Activated CD4-positive, alpha-beta T cell treated with anti-CD3 and anti-CD28 coated beads, Interleukin-2, Interleukin-6, amounts not matched to agents 100 ng/mL and 50 ng/mL, durations not matched to agents 16 hours and 8 hours (primary cell): Measurements from ENCODE around the gene TMEM132D.

ENCODE experiments used
- DNase-seq: peaks from one replicate; pipeline ENCODE4 v3.0.0-alpha.2; 2020

The TMEM132D gene

GRCh38 chr12:129152351-129153104 lies 751.3 kb downstream of the TMEM132D start:
- no peak for DNase-seq

- DNase-seq: no peak
These were observed 753.1 kb downstream of the TMEM132D start for GRCh38 chr12:129150721-129151120.

- no peak for DNase-seq
These were observed 758.4 kb downstream of the TMEM132D start for GRCh38 chr12:129145381-129145780.

GRCh38 chr12:129138776-129139175 lies 765.0 kb downstream of the TMEM132D start:
- no peak for DNase-seq

- no peak for DNase-seq
These were observed 767.0 kb downstream of the TMEM132D start for GRCh38 chr12:129136694-129137325.

- DNase-seq: no peak
These were observed 776.1 kb downstream of the TMEM132D start for GRCh38 chr12:129127771-129128170.

- DNase-seq: no peak
These were observed 776.6 kb downstream of the TMEM132D start for GRCh38 chr12:129127211-129127610.

- no peak for DNase-seq
These were observed 784.3 kb downstream of the TMEM132D start for GRCh38 chr12:129119537-129119936.

GRCh38 chr12:129115558-129115957 lies 788.3 kb downstream of the TMEM132D start:
- no peak for DNase-seq

GRCh38 chr12:129110575-129110974 lies 793.2 kb downstream of the TMEM132D start:
- DNase-seq: no peak

GRCh38 chr12:129109174-129110001 lies 794.4 kb downstream of the TMEM132D start:
- no peak for DNase-seq

GRCh38 chr12:129106772-129107171 lies 797.1 kb downstream of the TMEM132D start:
- no peak for DNase-seq

GRCh38 chr12:129103231-129103630 lies 800.6 kb downstream of the TMEM132D start:
- no peak for DNase-seq

GRCh38 chr12:129102233-129102632 lies 801.6 kb downstream of the TMEM132D start:
- no peak for DNase-seq

GRCh38 chr12:129101816-129102215 lies 802.0 kb downstream of the TMEM132D start:
- no peak for DNase-seq

- DNase-seq: no peak
These were observed 802.4 kb downstream of the TMEM132D start for GRCh38 chr12:129101404-129101803.

- no peak for DNase-seq
These were observed 806.4 kb downstream of the TMEM132D start for GRCh38 chr12:129097451-129097850.

- DNase-seq: no peak
These were observed 806.9 kb downstream of the TMEM132D start for GRCh38 chr12:129096968-129097367.

GRCh38 chr12:129096184-129096583 lies 807.6 kb downstream of the TMEM132D start:
- no peak for DNase-seq

GRCh38 chr12:129089576-129089975 lies 814.2 kb downstream of the TMEM132D start:
- no peak for DNase-seq

GRCh38 chr12:129084875-129085826 lies 818.7 kb downstream of the TMEM132D start:
- no peak for DNase-seq

- no peak for DNase-seq
These were observed 820.5 kb downstream of the TMEM132D start for GRCh38 chr12:129083121-129083840.
